Endothelial cell of umbilical vein (primary cell): ENCODE data around the gene PPM1L.

Source experiments
- EZH2 ChIP-seq: IDR thresholded peaks from 2 replicates; pipeline ENCODE4 v1.6.1; 2012; ENCODE audit warnings: borderline replicate concordance, low read depth, mild to moderate bottlenecking, moderate library complexity, low read length, inconsistent platforms; ENCODE audit not compliant: severe bottlenecking
- FOS ChIP-seq: IDR thresholded peaks from 2 replicates; pipeline ENCODE4 v1.6.1; 2011; ENCODE audit warnings: mild to moderate bottlenecking, low read length, moderate library complexity, borderline replicate concordance; ENCODE audit not compliant: insufficient read depth
- GATA2 ChIP-seq: IDR thresholded peaks from 2 replicates; pipeline ENCODE4 v1.7.0; 2011; ENCODE audit warnings: low read depth, mild to moderate bottlenecking, moderate library complexity, mixed read lengths, low read length; ENCODE audit not compliant: insufficient read length, insufficient read depth
- JUN ChIP-seq: IDR thresholded peaks from 2 replicates; pipeline ENCODE4 v1.6.1; 2011; ENCODE audit warnings: borderline replicate concordance, low read depth; ENCODE audit not compliant: insufficient read length, insufficient read depth
- MYC ChIP-seq: IDR thresholded peaks from one replicate; pipeline ENCODE4 v1.6.1; 2011; ENCODE audit warnings: mild to moderate bottlenecking, low read depth, low read length
- POLR2A ChIP-seq: IDR thresholded peaks from 2 replicates; pipeline ENCODE4 v1.6.1; 2012; ENCODE audit warnings: low read depth, mild to moderate bottlenecking, control low read depth, low read length
- POLR2AphosphoS5 ChIP-seq: IDR thresholded peaks from 2 replicates; pipeline ENCODE4 v1.6.1; 2012; ENCODE audit warnings: low read depth, mild to moderate bottlenecking, control low read depth, low read length, moderate library complexity; ENCODE audit not compliant: insufficient read depth
- TF ChIP-seq, protein P1 (sequence below), 2 donors: IDR thresholded peaks; 1 replicate in 1 of 2; 2 replicates in 1 of 2; pipeline ENCODE4 v1.5.1; 2011; ENCODE audit warnings: low read length in 2 of 2, mild to moderate bottlenecking in 2 of 2, moderate library complexity in 2 of 2, control low read depth in 1 of 2, inconsistent platforms in 1 of 2, low read depth in 1 of 2; ENCODE audit not compliant: insufficient read depth in 1 of 2; ENCODE audit errors: extremely low read depth in 1 of 2
- TF ChIP-seq, protein P2 (sequence below): IDR thresholded peaks from 2 replicates; pipeline ENCODE4 v1.6.1; 2011; ENCODE audit not compliant: insufficient read depth, insufficient read length

DNA sequence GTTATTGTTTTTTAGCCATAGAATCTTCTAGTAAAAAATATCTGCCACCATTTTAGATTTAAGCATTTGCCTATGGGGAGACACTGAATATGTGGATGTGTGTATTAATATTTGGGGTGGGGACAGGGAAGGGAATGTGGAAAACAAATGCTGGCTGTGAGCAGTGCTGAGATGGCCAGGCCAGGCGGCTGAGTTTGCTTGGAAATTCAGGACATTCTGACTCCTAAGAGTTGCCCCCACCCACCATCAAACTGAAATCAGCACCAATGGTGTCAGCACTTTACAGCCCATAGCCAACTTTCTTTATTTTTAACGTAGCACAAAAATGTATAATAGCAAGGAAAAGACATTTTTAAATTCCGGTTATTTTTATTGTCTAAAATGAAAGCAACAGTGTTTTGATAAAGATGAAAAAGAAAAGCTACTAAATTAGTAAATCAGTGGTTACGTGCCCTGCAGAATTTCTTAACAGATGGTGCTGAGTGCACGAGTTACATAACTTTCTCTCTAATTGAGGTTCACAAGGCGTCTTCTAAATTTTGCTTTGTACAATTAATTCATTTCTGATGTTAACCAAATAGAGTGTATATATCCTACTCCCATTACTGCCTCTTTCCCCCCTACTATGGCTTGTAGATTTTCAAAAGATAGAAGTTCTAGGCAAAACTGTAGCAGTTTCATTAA lies 315.1 kb downstream of the PPM1L start:
- TF ChIP-seq, protein P1, sequence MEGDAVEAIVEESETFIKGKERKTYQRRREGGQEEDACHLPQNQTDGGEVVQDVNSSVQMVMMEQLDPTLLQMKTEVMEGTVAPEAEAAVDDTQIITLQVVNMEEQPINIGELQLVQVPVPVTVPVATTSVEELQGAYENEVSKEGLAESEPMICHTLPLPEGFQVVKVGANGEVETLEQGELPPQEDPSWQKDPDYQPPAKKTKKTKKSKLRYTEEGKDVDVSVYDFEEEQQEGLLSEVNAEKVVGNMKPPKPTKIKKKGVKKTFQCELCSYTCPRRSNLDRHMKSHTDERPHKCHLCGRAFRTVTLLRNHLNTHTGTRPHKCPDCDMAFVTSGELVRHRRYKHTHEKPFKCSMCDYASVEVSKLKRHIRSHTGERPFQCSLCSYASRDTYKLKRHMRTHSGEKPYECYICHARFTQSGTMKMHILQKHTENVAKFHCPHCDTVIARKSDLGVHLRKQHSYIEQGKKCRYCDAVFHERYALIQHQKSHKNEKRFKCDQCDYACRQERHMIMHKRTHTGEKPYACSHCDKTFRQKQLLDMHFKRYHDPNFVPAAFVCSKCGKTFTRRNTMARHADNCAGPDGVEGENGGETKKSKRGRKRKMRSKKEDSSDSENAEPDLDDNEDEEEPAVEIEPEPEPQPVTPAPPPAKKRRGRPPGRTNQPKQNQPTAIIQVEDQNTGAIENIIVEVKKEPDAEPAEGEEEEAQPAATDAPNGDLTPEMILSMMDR (IDR thresholded peaks at IDR 0.05; ENCODE audit: extremely low read depth in 1 of 2, insufficient read depth in 1 of 2, low read depth in 1 of 2, low read length in 2 of 2) = no peak
- TF ChIP-seq EZH2 = no peak
- TF ChIP-seq POLR2A = no peak
- no peak for TF ChIP-seq FOS
- no peak for TF ChIP-seq POLR2AphosphoS5
- no peak for TF ChIP-seq MYC
- TF ChIP-seq, protein P2, sequence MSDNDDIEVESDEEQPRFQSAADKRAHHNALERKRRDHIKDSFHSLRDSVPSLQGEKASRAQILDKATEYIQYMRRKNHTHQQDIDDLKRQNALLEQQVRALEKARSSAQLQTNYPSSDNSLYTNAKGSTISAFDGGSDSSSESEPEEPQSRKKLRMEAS = no peak
- no peak for TF ChIP-seq GATA2
- no peak for TF ChIP-seq JUN
